ENCODE measurements around the gene CBARP.

CBARP gene

DNA sequence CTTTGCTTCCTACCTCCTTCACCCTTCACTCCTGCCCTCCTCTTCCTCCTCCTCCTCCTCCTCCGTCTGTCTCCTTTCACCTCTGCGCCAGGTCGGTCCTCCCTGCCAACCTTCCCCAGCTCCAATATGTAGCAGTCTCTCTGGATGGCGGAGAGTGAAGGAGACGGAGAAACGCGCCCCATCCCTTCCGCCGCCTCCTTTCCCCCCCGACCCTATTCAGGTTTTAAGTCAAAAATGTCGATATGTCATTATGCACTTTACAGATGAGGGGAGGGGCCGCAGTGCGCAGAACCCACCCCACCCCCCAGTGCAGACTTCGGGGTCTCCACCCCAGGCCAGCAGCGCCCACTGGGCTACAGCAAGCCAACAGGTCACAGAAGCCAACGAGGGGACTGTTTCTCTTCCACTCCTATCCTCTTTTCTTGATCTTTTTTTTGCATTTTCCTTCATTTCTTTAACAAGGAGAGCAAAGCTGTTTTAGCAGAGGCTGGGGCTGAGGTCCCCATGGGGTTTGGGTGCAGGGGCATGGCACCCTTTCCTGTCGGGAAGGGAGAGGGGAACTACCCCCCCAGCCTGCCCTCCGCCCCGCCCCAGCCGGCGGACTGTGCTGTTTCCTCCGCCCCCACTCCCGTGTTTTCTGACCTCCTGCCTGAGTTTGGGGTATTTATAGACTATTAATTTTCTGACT is 19.8 kb upstream of the CBARP start:
- peaks cover 36% of the 10 kb centered on the region for H3K79me2 ChIP-seq (ENCODE audit: low read length)
- H3K4me1 ChIP-seq (ENCODE audit: low read length): peaks cover 45% of the 10 kb centered on the region
- H3K9ac ChIP-seq (ENCODE audit: low read length): no peak overlapping the region
- peaks cover 42% of the 10 kb centered on the region for H3K36me3 ChIP-seq (replicated peaks; ENCODE audit: low read depth, low read length)
- no peaks in the 10 kb centered on the region for H3K9me3 ChIP-seq (ENCODE audit: insufficient read depth, low read length)
- H4K20me1 ChIP-seq (ENCODE audit: insufficient read depth, low read length): peaks cover 11% of the 10 kb centered on the region; the same call in 1 of the 2 replicates
- H2AFZ ChIP-seq (ENCODE audit: low read depth, low read length): no peak overlapping the region
- no peak overlapping the region; the same call in 1 of the 2 replicates for H3K4me2 ChIP-seq (ENCODE audit: low read length)
- no peaks in the 10 kb centered on the region for H3K27me3 ChIP-seq (ENCODE audit: low read depth, low read length)
- no peak overlapping the region for H3K27ac ChIP-seq (ENCODE audit: low read length)
- H3K4me3 ChIP-seq (ENCODE audit: low read length): no peak overlapping the region
- TF ChIP-seq EZH2phosphoT487 (IDR thresholded peaks at IDR 0.05; ENCODE audit: low read depth): no peak
- TF ChIP-seq, protein P1, sequence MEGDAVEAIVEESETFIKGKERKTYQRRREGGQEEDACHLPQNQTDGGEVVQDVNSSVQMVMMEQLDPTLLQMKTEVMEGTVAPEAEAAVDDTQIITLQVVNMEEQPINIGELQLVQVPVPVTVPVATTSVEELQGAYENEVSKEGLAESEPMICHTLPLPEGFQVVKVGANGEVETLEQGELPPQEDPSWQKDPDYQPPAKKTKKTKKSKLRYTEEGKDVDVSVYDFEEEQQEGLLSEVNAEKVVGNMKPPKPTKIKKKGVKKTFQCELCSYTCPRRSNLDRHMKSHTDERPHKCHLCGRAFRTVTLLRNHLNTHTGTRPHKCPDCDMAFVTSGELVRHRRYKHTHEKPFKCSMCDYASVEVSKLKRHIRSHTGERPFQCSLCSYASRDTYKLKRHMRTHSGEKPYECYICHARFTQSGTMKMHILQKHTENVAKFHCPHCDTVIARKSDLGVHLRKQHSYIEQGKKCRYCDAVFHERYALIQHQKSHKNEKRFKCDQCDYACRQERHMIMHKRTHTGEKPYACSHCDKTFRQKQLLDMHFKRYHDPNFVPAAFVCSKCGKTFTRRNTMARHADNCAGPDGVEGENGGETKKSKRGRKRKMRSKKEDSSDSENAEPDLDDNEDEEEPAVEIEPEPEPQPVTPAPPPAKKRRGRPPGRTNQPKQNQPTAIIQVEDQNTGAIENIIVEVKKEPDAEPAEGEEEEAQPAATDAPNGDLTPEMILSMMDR (IDR thresholded peaks at IDR 0.05; ENCODE audit: low read depth, low read length): no peak

DNA sequence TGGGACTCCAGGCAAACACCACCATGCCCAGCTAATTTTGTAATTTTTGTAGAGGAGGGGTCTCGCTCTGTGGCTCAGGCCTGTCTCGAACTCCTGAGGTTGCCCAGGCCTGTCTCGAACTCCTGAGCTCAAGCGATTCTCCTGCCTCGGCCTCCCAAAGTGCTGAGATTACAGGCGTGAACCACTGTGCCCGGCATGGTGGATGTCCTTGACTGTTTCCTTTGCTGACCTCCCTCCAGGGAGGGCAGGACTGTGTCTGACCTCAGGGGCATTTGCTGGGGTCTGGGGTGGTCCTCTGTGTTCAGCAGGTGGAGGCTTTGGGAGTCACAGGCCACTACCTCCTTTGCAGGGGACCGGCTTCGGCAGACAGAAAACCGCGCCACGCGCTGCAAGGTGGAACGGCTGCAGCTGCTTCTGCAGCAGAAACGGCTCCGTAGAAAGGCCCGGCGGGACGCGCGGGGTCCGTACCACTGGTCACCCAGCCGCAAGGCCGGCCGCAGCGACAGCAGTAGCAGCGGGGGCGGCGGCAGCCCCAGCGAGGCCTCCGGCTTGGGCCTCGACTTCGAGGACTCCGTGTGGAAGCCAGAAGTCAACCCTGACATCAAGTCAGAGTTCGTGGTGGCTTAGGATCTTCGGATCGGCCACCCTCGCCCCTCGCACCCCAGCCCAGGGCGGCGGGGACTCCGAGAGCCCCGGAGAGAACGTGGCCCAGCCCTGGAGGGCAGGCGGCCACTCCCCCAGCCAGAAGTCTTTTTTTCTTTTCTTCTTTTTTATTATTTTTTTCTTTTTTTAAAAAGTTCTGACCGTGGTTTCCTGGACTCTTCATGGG is 19.1 kb upstream of the CBARP start:
- Histone ChIP-seq H3K4me2 (ENCODE audit: low read length) (no peak overlapping the region), H2AFZ (ENCODE audit: low read depth, low read length) (no peak overlapping the region), H3K4me3 (ENCODE audit: low read length) (no peak overlapping the region), H3K9me3 (ENCODE audit: insufficient read depth, low read length) (no peaks in the 10 kb centered on the region), H3K4me1 (ENCODE audit: low read length) (peaks cover 45% of the 10 kb centered on the region), H3K9ac (ENCODE audit: low read length) (no peak overlapping the region), H3K27me3 (ENCODE audit: low read depth, low read length) (no peaks in the 10 kb centered on the region), H3K27ac (ENCODE audit: low read length) (no peak overlapping the region), H3K79me2 (ENCODE audit: low read length) (peaks cover 43% of the 10 kb centered on the region), H4K20me1 (ENCODE audit: insufficient read depth, low read length) (peaks cover 11% of the 10 kb centered on the region; the same call in 1 of the 2 replicates), H3K36me3 (replicated peaks; ENCODE audit: low read depth, low read length) (peaks cover 49% of the 10 kb centered on the region)
- TF ChIP-seq EZH2phosphoT487 (IDR thresholded peaks at IDR 0.05; ENCODE audit: low read depth): no peak
- TF ChIP-seq, protein P1 (IDR thresholded peaks at IDR 0.05; ENCODE audit: low read depth, low read length): no peak

DNA sequence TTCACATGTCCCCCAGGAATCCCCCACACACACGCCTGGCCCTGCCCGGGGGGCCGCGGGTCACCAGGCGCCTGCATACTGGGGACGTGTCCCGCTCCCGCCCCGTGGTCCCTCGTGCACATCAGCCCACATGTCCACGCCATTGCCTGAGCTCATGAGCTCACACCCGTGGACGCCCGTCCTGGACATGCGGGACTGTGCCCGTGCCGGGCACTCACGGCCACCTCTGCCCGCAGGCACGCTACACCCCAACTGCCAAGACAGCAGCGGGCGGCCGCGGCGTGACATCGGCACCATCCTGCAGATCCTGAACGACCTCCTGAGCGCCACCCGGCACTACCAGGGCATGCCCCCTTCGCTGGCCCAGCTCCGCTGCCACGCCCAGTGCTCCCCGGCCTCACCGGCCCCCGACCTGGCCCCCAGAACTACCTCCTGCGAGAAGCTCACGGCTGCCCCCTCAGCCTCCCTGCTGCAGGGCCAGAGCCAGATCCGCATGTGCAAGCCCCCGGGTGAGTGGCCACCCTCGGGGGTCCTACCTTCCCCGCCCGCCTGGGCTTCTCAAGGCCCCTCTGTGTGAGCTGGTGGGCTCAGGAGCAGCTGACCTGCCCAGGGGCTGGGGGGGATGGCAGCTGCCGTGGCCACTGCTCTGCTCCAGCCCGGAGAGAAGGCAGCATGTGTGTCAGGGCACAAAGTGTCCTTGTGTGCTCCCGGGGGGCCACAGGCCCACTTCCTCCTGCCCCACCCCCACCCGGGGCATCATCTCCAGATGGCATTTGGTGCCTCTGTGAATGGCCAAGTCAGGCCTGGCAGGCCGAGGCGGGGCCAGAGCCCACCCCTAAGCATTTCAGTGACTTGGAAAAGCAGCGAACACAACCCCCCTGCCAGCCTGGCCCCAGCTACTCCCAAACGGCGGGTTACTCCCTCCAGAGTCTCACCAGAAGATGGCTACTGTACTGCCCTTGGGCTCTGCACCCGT is 17.7 kb upstream of the CBARP start:
- H3K9ac ChIP-seq (ENCODE audit: low read length): no peak overlapping the region
- H4K20me1 ChIP-seq (ENCODE audit: insufficient read depth, low read length): peaks cover 11% of the 10 kb centered on the region; the same call in 1 of the 2 replicates
- TF ChIP-seq, protein P1 (IDR thresholded peaks at IDR 0.05; ENCODE audit: low read depth, low read length): no peak
- TF ChIP-seq EZH2phosphoT487 (IDR thresholded peaks at IDR 0.05; ENCODE audit: low read depth): no peak
- peaks cover 57% of the 10 kb centered on the region for H3K79me2 ChIP-seq (ENCODE audit: low read length)
- H3K9me3 ChIP-seq (ENCODE audit: insufficient read depth, low read length): no peaks in the 10 kb centered on the region
- peaks cover 47% of the 10 kb centered on the region for H3K4me1 ChIP-seq (ENCODE audit: low read length)
- no peak overlapping the region for H2AFZ ChIP-seq (ENCODE audit: low read depth, low read length)
- H3K27me3 ChIP-seq (ENCODE audit: low read depth, low read length): no peaks in the 10 kb centered on the region
- H3K4me2 ChIP-seq (ENCODE audit: low read length): no peak overlapping the region
- peaks cover 58% of the 10 kb centered on the region for H3K36me3 ChIP-seq (replicated peaks; ENCODE audit: low read depth, low read length)
- H3K4me3 ChIP-seq (ENCODE audit: low read length): no peak overlapping the region
- no peak overlapping the region for H3K27ac ChIP-seq (ENCODE audit: low read length)
